ENCODE data around the gene DMD.
"Not testable (repeated sequence)": the region's sequence is repeated elsewhere in the genome, so short reads cannot be mapped to it uniquely, and the experiment has no call there.

The DMD gene

GRCh38 chrX:32592786-32593185 lies 618.6 kb downstream of the DMD start:
- no peak for DNase-seq

- DNase-seq = no peak
Measured at GRCh38 chrX:32591589-32591988, 619.8 kb downstream of the DMD start.

- DNase-seq = no peak
Measured at GRCh38 chrX:32582729-32583128, 628.6 kb downstream of the DMD start.

- no peak for DNase-seq
Measured at GRCh38 chrX:32576885-32577284, 634.5 kb downstream of the DMD start.

GRCh38 chrX:32572644-32573043 lies 638.7 kb downstream of the DMD start:
- DNase-seq = no peak

- DNase-seq = no peak
Measured at GRCh38 chrX:32571579-32571978, 639.8 kb downstream of the DMD start.

- DNase-seq = no peak
Measured at GRCh38 chrX:32562261-32562660, 649.1 kb downstream of the DMD start.

GRCh38 chrX:32545101-32545500 lies 666.2 kb downstream of the DMD start:
- DNase-seq = no peak

GRCh38 chrX:32538554-32538953 lies 672.8 kb downstream of the DMD start:
- no peak for DNase-seq

- DNase-seq = no peak
Measured at GRCh38 chrX:32533848-32534247, 677.5 kb downstream of the DMD start.

GRCh38 chrX:32532262-32532661 lies 679.1 kb downstream of the DMD start:
- no peak for DNase-seq

- no peak for DNase-seq
Measured at GRCh38 chrX:32530802-32531403, 680.4 kb downstream of the DMD start.

GRCh38 chrX:32528451-32528850 lies 682.9 kb downstream of the DMD start:
- not testable (repeated sequence) for DNase-seq

- DNase-seq = no peak
Measured at GRCh38 chrX:32525234-32525633, 686.1 kb downstream of the DMD start.

GRCh38 chrX:32524385-32524784 lies 687.0 kb downstream of the DMD start:
- DNase-seq = no peak

GRCh38 chrX:32520789-32521188 lies 690.6 kb downstream of the DMD start:
- DNase-seq = no peak

GRCh38 chrX:32514986-32515385 lies 696.4 kb downstream of the DMD start:
- DNase-seq = no peak

GRCh38 chrX:32501606-32502005 lies 709.7 kb downstream of the DMD start:
- no peak for DNase-seq

GRCh38 chrX:32496671-32497070 lies 714.7 kb downstream of the DMD start:
- DNase-seq = no peak

- no peak for DNase-seq
Measured at GRCh38 chrX:32495855-32496254, 715.5 kb downstream of the DMD start.

GRCh38 chrX:32489125-32489524 lies 722.2 kb downstream of the DMD start:
- DNase-seq = no peak

GRCh38 chrX:32483534-32484136 lies 727.7 kb downstream of the DMD start:
- DNase-seq = no peak

GRCh38 chrX:32480019-32480418 lies 731.3 kb downstream of the DMD start:
- DNase-seq = no peak

- no peak for DNase-seq
Measured at GRCh38 chrX:32472364-32472763, 739.0 kb downstream of the DMD start.

- no peak for DNase-seq
Measured at GRCh38 chrX:32455704-32456103, 755.6 kb downstream of the DMD start.
